ENCODE measurements around the gene FAT2. TPM values are rescaled to one million over a fixed set of nuclear protein-coding genes. Genes with fewer than 3 reads are reported as not detected.
A peak's percentile ranks its signal among the peaks of the same experiment; 100 is the strongest.

The FAT2 gene
- total and polyA plus RNA-seq, 4 experiments from 2014 or later: not detected

DNA sequence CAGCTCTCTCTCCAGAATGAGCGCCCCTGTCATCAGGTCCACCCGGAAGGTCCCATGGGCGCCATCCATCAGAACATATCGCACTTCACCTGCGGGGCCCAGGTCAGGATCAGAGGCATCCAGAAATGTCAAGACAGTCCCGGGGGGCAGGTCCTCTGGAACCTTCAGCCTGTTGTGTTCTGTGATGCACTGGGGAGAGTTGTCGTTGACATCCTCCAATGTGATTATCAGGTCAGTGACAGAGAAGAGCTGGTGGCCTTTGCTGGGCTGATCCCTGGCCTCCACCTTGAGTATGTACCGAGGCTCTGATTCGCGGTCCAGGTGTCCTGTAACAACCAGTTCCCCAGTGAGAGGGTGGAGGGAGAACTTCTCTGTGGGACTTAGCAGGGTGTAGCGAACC, 25.2 kb downstream of the FAT2 start:
- Mint-ChIP-seq H3K4me3 (no peak overlapping the region), H3K9me3 (peaks cover 0 to 2% (median 0%) of the 10 kb centered on the region in 8 donors), H3K4me1 (no peaks in the 10 kb centered on the region), H3K27ac (no peak overlapping the region), H3K27me3 (peaks cover 7 to 8% of the 10 kb centered on the region in 2 donors), H3K36me3 (no peaks in the 10 kb centered on the region)
- ChIA-PET CTCF (ENCODE audit: partially characterized antibody) (no interaction called here), POLR2A (ENCODE audit: partially characterized antibody) (no interaction called here)
- DNase-seq: no peak
- no peaks in the 10 kb centered on the region for H3K36me3 ChIP-seq (ENCODE audit: insufficient read depth, low read length)
- H3K4me1 ChIP-seq (ENCODE audit: insufficient read depth, low read length): no peaks in the 10 kb centered on the region
- no peaks in the 10 kb centered on the region for H3K9me3 ChIP-seq (ENCODE audit: control insufficient read depth in 1 of 2, low read length in 2 of 2)
- no peaks in the 10 kb centered on the region for H3K27me3 ChIP-seq (ENCODE audit: insufficient read depth, low read length)
- H3K4me3 ChIP-seq (ENCODE audit: low read length in 2 of 2): no peak overlapping the region
- intact Hi-C loops (cut with micrococcal nuclease): no loop called here
- H3K27ac ChIP-seq (ENCODE audit: low read depth, low read length): no peak overlapping the region

- no peaks in the 10 kb centered on the region for H3K4me1 Mint-ChIP-seq
- Histone ChIP-seq H3K27ac (ENCODE audit: low read depth, low read length) (no peak overlapping the region), H3K4me1 (ENCODE audit: insufficient read depth, low read length) (no peaks in the 10 kb centered on the region), H3K36me3 (ENCODE audit: insufficient read depth, low read length) (no peaks in the 10 kb centered on the region), H3K9me3 (ENCODE audit: control insufficient read depth in 1 of 2, low read length in 2 of 2) (no peaks in the 10 kb centered on the region), H3K4me3 (ENCODE audit: low read length in 2 of 2) (no peak overlapping the region), H3K27me3 (ENCODE audit: insufficient read depth, low read length) (no peaks in the 10 kb centered on the region)
- intact Hi-C loops (cut with micrococcal nuclease): no loop called here
- no peak overlapping the region for H3K27ac Mint-ChIP-seq
- no peaks in the 10 kb centered on the region for H3K36me3 Mint-ChIP-seq
- peaks cover 0 to 2% (median 0%) of the 10 kb centered on the region in 8 donors for H3K9me3 Mint-ChIP-seq
- no peak overlapping the region for H3K4me3 Mint-ChIP-seq
- DNase-seq: no peak
- peaks cover 4 to 5% of the 10 kb centered on the region in 2 donors for H3K27me3 Mint-ChIP-seq
- ChIA-PET CTCF (ENCODE audit: partially characterized antibody) (no interaction called here), POLR2A (ENCODE audit: partially characterized antibody) (no interaction called here)
Observed at GRCh38 chr5:151562019-151562707, 29.0 kb downstream of the FAT2 start.

GRCh38 chr5:151557951-151558350, 33.2 kb downstream of the FAT2 start:
- Mint-ChIP-seq H3K36me3 (no peaks in the 10 kb centered on the region), H3K27ac (no peak overlapping the region), H3K4me1 (peaks cover 0 to 2% (median 0%) of the 10 kb centered on the region in 4 donors), H3K27me3 (peaks cover 0 to 2% of the 10 kb centered on the region in 2 donors), H3K4me3 (no peak overlapping the region), H3K9me3 (no peaks in the 10 kb centered on the region)
- no peak for DNase-seq
- intact Hi-C loops (cut with micrococcal nuclease): no loop called here
- no peak overlapping the region for H3K4me3 ChIP-seq (ENCODE audit: low read length in 2 of 2)
- ChIA-PET CTCF (ENCODE audit: partially characterized antibody) (interaction anchor here (1.2 kb wide), 1 partner anchor 17 kb away, joined by 4 read pairs; no protein-coding TSS in a partner anchor), POLR2A (ENCODE audit: partially characterized antibody) (no interaction called here)
- no peak overlapping the region for H3K27ac ChIP-seq (ENCODE audit: low read depth, low read length)
- no peaks in the 10 kb centered on the region for H3K9me3 ChIP-seq (ENCODE audit: control insufficient read depth in 1 of 2, low read length in 2 of 2)
- H3K27me3 ChIP-seq (ENCODE audit: insufficient read depth, low read length): no peaks in the 10 kb centered on the region
- H3K4me1 ChIP-seq (ENCODE audit: insufficient read depth, low read length): no peaks in the 10 kb centered on the region
- no peaks in the 10 kb centered on the region for H3K36me3 ChIP-seq (ENCODE audit: insufficient read depth, low read length)

- Histone ChIP-seq H3K9me3 (ENCODE audit: control insufficient read depth in 1 of 2, low read length in 2 of 2) (no peaks in the 10 kb centered on the region), H3K4me1 (ENCODE audit: insufficient read depth, low read length) (no peaks in the 10 kb centered on the region), H3K27ac (ENCODE audit: low read depth, low read length) (no peak overlapping the region), H3K27me3 (ENCODE audit: insufficient read depth, low read length) (no peaks in the 10 kb centered on the region), H3K36me3 (ENCODE audit: insufficient read depth, low read length) (no peaks in the 10 kb centered on the region), H3K4me3 (ENCODE audit: low read length in 2 of 2) (no peak overlapping the region)
- no peaks in the 10 kb centered on the region for H3K9me3 Mint-ChIP-seq
- peaks cover 0 to 2% (median 0%) of the 10 kb centered on the region in 4 donors for H3K4me1 Mint-ChIP-seq
- CTCF ChIA-PET (ENCODE audit: partially characterized antibody): interaction anchor here (1.2 kb wide), 1 partner anchor 16 kb away, joined by 4 read pairs; no protein-coding TSS in a partner anchor
- H3K4me3 Mint-ChIP-seq: no peak overlapping the region
- no peaks in the 10 kb centered on the region for H3K36me3 Mint-ChIP-seq
- intact Hi-C loops (cut with micrococcal nuclease): no loop called here
- DNase-seq: no peak
- no peak overlapping the region for H3K27ac Mint-ChIP-seq
- H3K27me3 Mint-ChIP-seq: peaks cover 0 to 2% of the 10 kb centered on the region in 2 donors
- POLR2A ChIA-PET (ENCODE audit: partially characterized antibody): no interaction called here
Observed at GRCh38 chr5:151557466-151557865, 33.7 kb downstream of the FAT2 start.

DNA sequence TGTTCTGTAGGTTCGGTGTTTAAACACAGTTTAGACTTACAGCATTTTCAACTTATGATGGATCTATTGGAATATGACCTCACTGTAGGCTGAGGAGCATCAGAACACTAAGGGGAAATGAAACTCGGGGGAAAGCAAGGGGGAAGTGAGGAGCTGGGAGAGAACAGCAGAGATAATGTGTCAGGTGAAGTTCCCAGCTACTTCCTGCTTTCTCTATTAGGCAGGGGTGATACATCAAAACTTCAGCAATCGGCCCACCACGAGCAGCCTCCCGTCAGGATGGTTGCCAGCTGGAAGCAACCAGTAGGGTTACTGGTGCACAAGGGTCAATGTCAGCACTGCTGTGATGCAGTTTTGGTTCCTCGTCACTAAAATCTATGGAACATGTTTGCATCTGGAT, 34.3 kb downstream of the FAT2 start:
- ChIA-PET POLR2A (ENCODE audit: partially characterized antibody) (no interaction called here), CTCF (ENCODE audit: partially characterized antibody) (interaction anchor here (1.2 kb wide), 1 partner anchor 16 kb away, joined by 4 read pairs; no protein-coding TSS in a partner anchor)
- Histone ChIP-seq H3K27me3 (ENCODE audit: insufficient read depth, low read length) (no peaks in the 10 kb centered on the region), H3K27ac (ENCODE audit: low read depth, low read length) (no peak overlapping the region), H3K4me1 (ENCODE audit: insufficient read depth, low read length) (no peaks in the 10 kb centered on the region), H3K4me3 (ENCODE audit: low read length in 2 of 2) (no peak overlapping the region), H3K36me3 (ENCODE audit: insufficient read depth, low read length) (no peaks in the 10 kb centered on the region), H3K9me3 (ENCODE audit: control insufficient read depth in 1 of 2, low read length in 2 of 2) (no peaks in the 10 kb centered on the region)
- no peaks in the 10 kb centered on the region for H3K27me3 Mint-ChIP-seq
- H3K9me3 Mint-ChIP-seq: no peaks in the 10 kb centered on the region
- no peak overlapping the region for H3K4me3 Mint-ChIP-seq
- H3K4me1 Mint-ChIP-seq: peaks cover 0 to 2% (median 0%) of the 10 kb centered on the region in 4 donors
- no peaks in the 10 kb centered on the region for H3K36me3 Mint-ChIP-seq
- intact Hi-C loops (cut with micrococcal nuclease): no loop called here
- DNase-seq: no peak
- H3K27ac Mint-ChIP-seq: peak overlapping the region in 1 of 7 donors; percentile 58

DNA sequence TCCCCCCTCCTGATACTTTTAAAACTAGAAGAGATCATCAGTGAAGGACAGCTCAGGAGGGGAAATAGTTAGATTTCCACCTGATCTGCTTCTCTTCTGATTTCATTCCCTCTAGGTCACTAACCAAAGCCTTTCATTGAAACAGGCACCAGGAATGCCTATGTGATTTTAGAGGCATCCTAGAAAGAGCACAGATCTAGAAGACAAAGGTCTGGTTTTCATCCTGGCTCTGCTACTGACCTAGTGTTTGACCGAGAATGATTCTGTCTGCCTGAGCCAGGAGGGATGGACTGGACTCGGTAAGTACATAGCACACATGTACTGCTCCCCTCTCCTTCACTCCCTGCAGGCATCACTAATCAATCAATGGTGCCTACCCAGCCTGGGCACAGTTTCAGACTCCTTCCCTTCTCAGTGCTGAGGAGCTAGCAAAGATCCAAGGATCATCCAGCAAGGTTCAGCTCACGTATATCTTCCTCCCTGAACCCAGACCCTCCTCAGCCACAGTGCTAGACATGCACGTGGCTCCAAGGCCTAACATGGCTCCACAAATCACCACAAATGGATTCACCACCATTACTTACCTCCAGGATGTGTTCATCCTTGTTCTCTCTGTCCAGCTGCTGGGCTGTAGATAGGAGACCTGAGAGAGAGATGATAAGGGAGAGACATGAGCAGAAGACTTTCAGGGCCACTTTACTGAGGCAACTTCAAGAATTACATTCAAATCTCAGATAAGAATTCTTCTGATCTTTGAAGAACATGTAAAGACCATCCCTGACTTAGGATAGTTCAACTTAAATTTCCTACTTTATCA, 35.2 kb downstream of the FAT2 start:
- CTCF ChIA-PET (ENCODE audit: partially characterized antibody): no interaction called here
- H3K27me3 Mint-ChIP-seq: no peaks in the 10 kb centered on the region
- Histone ChIP-seq H3K4me3 (ENCODE audit: low read length in 2 of 2) (no peak overlapping the region), H3K4me1 (ENCODE audit: insufficient read depth, low read length) (no peaks in the 10 kb centered on the region), H3K36me3 (ENCODE audit: insufficient read depth, low read length) (no peaks in the 10 kb centered on the region), H3K27ac (ENCODE audit: low read depth, low read length) (no peak overlapping the region), H3K27me3 (ENCODE audit: insufficient read depth, low read length) (no peaks in the 10 kb centered on the region), H3K9me3 (ENCODE audit: control insufficient read depth in 1 of 2, low read length in 2 of 2) (no peaks in the 10 kb centered on the region)
- POLR2A ChIA-PET (ENCODE audit: partially characterized antibody): no interaction called here
- intact Hi-C loops (cut with micrococcal nuclease): no loop called here
- H3K9me3 Mint-ChIP-seq: no peaks in the 10 kb centered on the region
- no peak overlapping the region for H3K4me3 Mint-ChIP-seq
- H3K36me3 Mint-ChIP-seq: no peaks in the 10 kb centered on the region
- no peak for DNase-seq
- peaks cover 0 to 2% (median 0%) of the 10 kb centered on the region in 4 donors for H3K4me1 Mint-ChIP-seq
- no peak overlapping the region for H3K27ac Mint-ChIP-seq

- peaks cover 0 to 2% (median 0%) of the 10 kb centered on the region in 4 donors for H3K4me1 Mint-ChIP-seq
- Histone ChIP-seq H3K9me3 (ENCODE audit: control insufficient read depth in 1 of 2, low read length in 2 of 2) (no peaks in the 10 kb centered on the region), H3K27ac (ENCODE audit: low read depth, low read length) (no peak overlapping the region), H3K36me3 (ENCODE audit: insufficient read depth, low read length) (no peaks in the 10 kb centered on the region), H3K4me3 (ENCODE audit: low read length in 2 of 2) (no peak overlapping the region), H3K4me1 (ENCODE audit: insufficient read depth, low read length) (no peaks in the 10 kb centered on the region), H3K27me3 (ENCODE audit: insufficient read depth, low read length) (no peaks in the 10 kb centered on the region)
- ChIA-PET CTCF (ENCODE audit: partially characterized antibody) (no interaction called here), POLR2A (ENCODE audit: partially characterized antibody) (no interaction called here)
- H3K27me3 Mint-ChIP-seq: no peaks in the 10 kb centered on the region
- intact Hi-C loops (cut with micrococcal nuclease): no loop called here
- no peaks in the 10 kb centered on the region for H3K36me3 Mint-ChIP-seq
- H3K9me3 Mint-ChIP-seq: no peaks in the 10 kb centered on the region
- DNase-seq: no peak
- H3K4me3 Mint-ChIP-seq: no peak overlapping the region
- no peak overlapping the region for H3K27ac Mint-ChIP-seq
Observed at GRCh38 chr5:151553695-151554094, 37.4 kb downstream of the FAT2 start.
